HepG2 (cell line): Measurements from ENCODE around the gene SPRED2. TPM values are rescaled to one million over a fixed set of nuclear protein-coding genes. Genes with fewer than 3 reads are reported as not detected.
A peak's percentile ranks its signal among the peaks of the same experiment; 100 is the strongest.

Source experiments
- ATF6 ChIP-seq: sonication (generic); formaldehyde crosslinking; conservative IDR thresholded peaks from 2 replicates; pipeline ENCODE4 v1.4.0; 2020; ENCODE audit warnings: missing genetic modification reagents
- CBX5 ChIP-seq: sonication (generic); formaldehyde crosslinking; IDR thresholded peaks from 2 replicates; pipeline ENCODE4 v1.4.0; 2020; ENCODE audit warnings: missing genetic modification reagents, borderline replicate concordance
- CEBPZ ChIP-seq: IDR thresholded peaks from 2 replicates; pipeline ENCODE4 v1.6.1; 2012; ENCODE audit warnings: low read length, improper control_type of control experiment
- IKZF1 ChIP-seq: fragments of 450-650 bp; IDR thresholded peaks from 2 replicates; pipeline ENCODE4 v1.7.1; 2016
- MXD1 ChIP-seq: sonication (generic); formaldehyde crosslinking; IDR thresholded peaks from 2 replicates; pipeline ENCODE4 v1.4.0; 2020; ENCODE audit warnings: mild to moderate bottlenecking, missing genetic modification reagents
- POGK ChIP-seq: sonication (generic); formaldehyde crosslinking; conservative IDR thresholded peaks from 2 replicates; pipeline ENCODE4 v1.8.0; 2022; ENCODE audit warnings: mild to moderate bottlenecking, moderate library complexity, missing genetic modification reagents
- ZNF275 ChIP-seq: sonication (generic); formaldehyde crosslinking; IDR thresholded peaks from 2 replicates; pipeline ENCODE4 v1.8.0; 2022; ENCODE audit warnings: missing genetic modification reagents, mild to moderate bottlenecking, inconsistent platforms, borderline replicate concordance
- ZNF710 ChIP-seq: sonication (generic); formaldehyde crosslinking; IDR thresholded peaks from 2 replicates; pipeline ENCODE4 v1.5.0; 2020; ENCODE audit warnings: mild to moderate bottlenecking, missing genetic modification reagents, borderline replicate concordance
- ZNF800 ChIP-seq: sonication (generic); formaldehyde crosslinking; IDR thresholded peaks from 2 replicates; pipeline ENCODE4 v1.4.0; 2020; ENCODE audit warnings: missing genetic modification reagents
- ZSCAN5A ChIP-seq: sonication (generic); formaldehyde crosslinking; IDR thresholded peaks from 2 replicates; pipeline ENCODE4 v1.8.0; 2022; ENCODE audit warnings: mild to moderate bottlenecking, missing genetic modification reagents, borderline replicate concordance
- polyA plus RNA-seq, 8 experiments: library from polyadenylated mRNA; depleted of rRNA in 3 of 8; stranded (reverse) in 7 of 8; unstranded in 1 of 8; fragments of >200 nt; fragmentation: Illumina TruSeq in 4 of 8; extraction: Trizol in 4 of 8; gene quantifications; 2 replicates each; pipeline versions ENCODE4 v1.2.1 to v1.2.3, GENCODE V29; 2011 to 2016; ENCODE audit warnings: low read depth in 4 of 8, missing spikeins in 1 of 8, mixed read lengths in 1 of 8; ENCODE audit not compliant: insufficient read depth in 1 of 8
- total RNA-seq, 5 experiments: library from RNA; depleted of rRNA; stranded (reverse); fragments of >200 nt; fragmentation: Illumina TruSeq; extraction: Trizol; gene quantifications; 2 replicates each; pipeline ENCODE4 v1.2.3, GENCODE V29; 2016; ENCODE audit warnings: low read depth in 1 of 5

Gene SPRED2
- total and polyA plus RNA-seq, 2 of the 13 experiments (the other 11 are each of a cell fraction or from before 2014, with no cell fraction given), result 13.0 to 37.0 TPM

GRCh38 chr2:65300761-65301711, 131.4 kb downstream of the SPRED2 start (continued):
- TF ChIP-seq ZNF800 (CRISPR knock-in tag), result peak; percentile 71; the same call in 1 of the 2 replicates
- peak; percentile 84; the same call in 1 of the 2 replicates for TF ChIP-seq CBX5 (CRISPR knock-in tag)
- TF ChIP-seq MXD1 (CRISPR knock-in tag), result no peak
- TF ChIP-seq POGK (CRISPR knock-in tag), result no peak; the same call in 1 of the 2 replicates
- no peak for TF ChIP-seq IKZF1
- no peak for TF ChIP-seq CEBPZ
- TF ChIP-seq ZNF710 (CRISPR knock-in tag), result 0 out of 2 replicates have a peak, but pooled peaks have one; percentile 6
- TF ChIP-seq ZSCAN5A (CRISPR knock-in tag), result no peak
- TF ChIP-seq ATF6 (CRISPR knock-in tag), result no peak
- TF ChIP-seq ZNF275 (CRISPR knock-in tag), result peak; percentile 85; the same call in 1 of the 2 replicates
